Measurements from ENCODE around the gene RBM15B. TPM values are rescaled to one million over a fixed set of nuclear protein-coding genes. Genes with fewer than 3 reads are reported as not detected.
"Not testable (repeated sequence)": the region's sequence is repeated elsewhere in the genome, so short reads cannot be mapped to it uniquely, and the experiment has no call there.

Gene RBM15B
- total RNA-seq, 4 donors from 2014 or later, result 4.9 to 13.7 (median 8.9) TPM

GRCh38 chr3:51357856-51358255 is 33.2 kb upstream of the RBM15B start:
- ATAC-seq, result no peak
- in situ Hi-C loops (cut with MboI; ENCODE audit: low sequenced_read_pairs in 4 of 4), result no loop called here

GRCh38 chr3:51358981-51359380 is 32.1 kb upstream of the RBM15B start:
- Histone ChIP-seq H3K9me3 (no peaks in the 10 kb centered on the region), H3K4me1 (no peaks in the 10 kb centered on the region), H3K4me3 (no peak overlapping the region), H3K36me3 (no peaks in the 10 kb centered on the region), H3K27ac (no peak overlapping the region), H3K27me3 (no peaks in the 10 kb centered on the region)
- in situ Hi-C loops (cut with MboI; ENCODE audit: low sequenced_read_pairs in 4 of 4), result no loop called here
- DNase-seq (no peak), ATAC-seq (no peak)
- TF ChIP-seq CTCF (IDR thresholded peaks at IDR 0.05 in 4 of 5, conservative IDR thresholded peaks at IDR 0.05 in 1 of 5), result no peak
- TF ChIP-seq POLR2A (IDR thresholded peaks at IDR 0.05), result no peak
- intact Hi-C loops (cut with DNase I; ENCODE audit: low total_unique reads), result no loop called here

More at GRCh38 chr3:51357856-51358255, 33.2 kb upstream of the RBM15B start:
- H3K36me3 ChIP-seq, result no peaks in the 10 kb centered on the region
- DNase-seq, result no peak
- H3K4me3 ChIP-seq, result no peak overlapping the region
- TF ChIP-seq CTCF (IDR thresholded peaks at IDR 0.05 in 4 of 5, conservative IDR thresholded peaks at IDR 0.05 in 1 of 5) (no peak), POLR2A (IDR thresholded peaks at IDR 0.05) (no peak)
- H3K4me1 ChIP-seq, result no peaks in the 10 kb centered on the region
- no peak overlapping the region for H3K27ac ChIP-seq
- intact Hi-C loops (cut with DNase I; ENCODE audit: low total_unique reads), result no loop called here
- H3K9me3 ChIP-seq, result no peaks in the 10 kb centered on the region
- no peaks in the 10 kb centered on the region for H3K27me3 ChIP-seq

- TF ChIP-seq CTCF (IDR thresholded peaks at IDR 0.05 in 4 of 5, conservative IDR thresholded peaks at IDR 0.05 in 1 of 5) (no peak), POLR2A (IDR thresholded peaks at IDR 0.05) (no peak)
- intact Hi-C loops (cut with DNase I; ENCODE audit: low total_unique reads), result no loop called here
- no peaks in the 10 kb centered on the region for H3K36me3 ChIP-seq
Measured at GRCh38 chr3:51360806-51361205, 30.3 kb upstream of the RBM15B start.

DNA sequence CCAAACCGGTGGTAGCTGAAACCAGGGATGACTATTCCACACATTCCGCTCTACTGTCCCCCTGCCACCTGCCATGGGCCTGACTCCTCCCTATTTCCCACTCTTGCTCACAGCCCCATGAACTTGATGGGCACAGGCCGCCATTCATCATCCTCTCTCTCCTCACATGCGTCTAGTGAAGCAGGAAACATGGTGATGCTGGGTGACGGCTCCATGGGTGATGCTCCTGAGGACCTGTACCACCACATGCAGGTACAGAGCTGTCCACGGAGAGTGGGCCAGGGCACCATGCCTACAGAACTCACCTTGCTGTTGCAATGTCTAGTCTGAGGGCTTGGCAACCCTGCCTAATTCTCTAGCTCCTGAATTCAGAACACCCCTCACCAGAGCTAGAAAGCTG is 29.3 kb upstream of the RBM15B start:
- in situ Hi-C loops (cut with MboI; ENCODE audit: low sequenced_read_pairs in 4 of 4), result no loop called here
- ATAC-seq, result no peak
- Histone ChIP-seq H3K27me3 (no peaks in the 10 kb centered on the region), H3K9me3 (no peaks in the 10 kb centered on the region), H3K27ac (no peak overlapping the region), H3K36me3 (no peaks in the 10 kb centered on the region), H3K4me3 (no peak overlapping the region), H3K4me1 (no peaks in the 10 kb centered on the region)
- TF ChIP-seq POLR2A (IDR thresholded peaks at IDR 0.05), result no peak
- TF ChIP-seq CTCF (IDR thresholded peaks at IDR 0.05 in 4 of 5, conservative IDR thresholded peaks at IDR 0.05 in 1 of 5), result no peak
- intact Hi-C loops (cut with DNase I; ENCODE audit: low total_unique reads), result no loop called here
- no peak for DNase-seq

More at GRCh38 chr3:51360806-51361205, 30.3 kb upstream of the RBM15B start:
- Histone ChIP-seq H3K27ac (no peak overlapping the region), H3K9me3 (no peaks in the 10 kb centered on the region), H3K4me1 (no peaks in the 10 kb centered on the region), H3K4me3 (no peak overlapping the region), H3K27me3 (no peaks in the 10 kb centered on the region)
- DNase-seq (no peak), ATAC-seq (no peak)
- in situ Hi-C loops (cut with MboI; ENCODE audit: low sequenced_read_pairs in 4 of 4), result no loop called here

GRCh38 chr3:51362476-51362875 is 28.6 kb upstream of the RBM15B start:
- intact Hi-C loops (cut with DNase I; ENCODE audit: low total_unique reads) (no loop called here), in situ Hi-C loops (cut with MboI; ENCODE audit: low sequenced_read_pairs in 4 of 4) (no loop called here)
- no peak for ATAC-seq
- Histone ChIP-seq H3K9me3 (no peaks in the 10 kb centered on the region), H3K4me1 (no peaks in the 10 kb centered on the region), H3K27me3 (no peaks in the 10 kb centered on the region), H3K4me3 (no peak overlapping the region), H3K36me3 (no peaks in the 10 kb centered on the region), H3K27ac (no peak overlapping the region)
- TF ChIP-seq CTCF (IDR thresholded peaks at IDR 0.05 in 4 of 5, conservative IDR thresholded peaks at IDR 0.05 in 1 of 5), result no peak
- no peak for DNase-seq

- H3K4me3 ChIP-seq; DNase-seq; H3K27ac ChIP-seq; ATAC-seq; intact Hi-C loops (cut with DNase I; ENCODE audit: low total_unique reads); H3K27me3 ChIP-seq; H3K4me1 ChIP-seq; in situ Hi-C loops (cut with MboI; ENCODE audit: low sequenced_read_pairs in 4 of 4); H3K36me3 ChIP-seq; H3K9me3 ChIP-seq: not testable (repeated sequence)
Measured at GRCh38 chr3:51368276-51368675, 22.8 kb upstream of the RBM15B start.
